Uterus (tissue), 2 donors: Measurements from ENCODE around the gene GHSR.

Experiments used
- CTCF ChIP-seq, 4 experiments: fragments of 200-600 bp in 2 of 4; fragments of 450-650 bp in 2 of 4; sonication (generic) in 2 of 4; IDR thresholded peaks; one replicate each; pipeline ENCODE4 v1.5.1; 2016 to 2019; ENCODE audit warnings: antibody characterized with exemption in 4 of 4, mild to moderate bottlenecking in 2 of 4, moderate library complexity in 1 of 4
- POLR2A ChIP-seq, 2 donors: fragments of 450-650 bp; IDR thresholded peaks; one replicate each; pipeline ENCODE4 v1.6.1; 2016; ENCODE audit warnings: antibody characterized with exemption in 2 of 2, mild to moderate bottlenecking in 1 of 2, moderate library complexity in 1 of 2

- TF ChIP-seq CTCF (IDR thresholded peaks at IDR 0.05) (no peak), POLR2A (IDR thresholded peaks at IDR 0.05) (no peak)
These were observed 53.6 kb downstream of the GHSR start for GRCh38 chr3:172394692-172395091.
